HFFc6 (cell line): ENCODE data around the gene HOXC5. TPM values are rescaled to one million over a fixed set of nuclear protein-coding genes. Genes with fewer than 3 reads are reported as not detected.

Experiments
- DNase-seq: peaks from one replicate; pipeline ENCODE4 v3.0.0-alpha.2; 2018
- H3K27ac Mint-ChIP-seq: 2 replicates; pipeline ENCODE4 v1.8.0; 2020; ENCODE audit warnings: mild to moderate bottlenecking, mixed read lengths
- H3K27me3 Mint-ChIP-seq: 2 replicates; pipeline ENCODE4 v1.8.0; 2021; ENCODE audit warnings: mild to moderate bottlenecking, moderate library complexity, mixed read lengths; ENCODE audit not compliant: insufficient read depth
- H3K36me3 Mint-ChIP-seq: 2 replicates; pipeline ENCODE4 v1.8.0; 2021; ENCODE audit warnings: low read depth, mixed read lengths
- H3K4me1 Mint-ChIP-seq: 2 replicates; pipeline ENCODE4 v1.8.0; 2020; ENCODE audit warnings: low read depth, mixed read lengths
- H3K4me3 Mint-ChIP-seq: 2 replicates; pipeline ENCODE4 v1.8.0; 2020; ENCODE audit warnings: mild to moderate bottlenecking, moderate library complexity, mixed read lengths
- H3K9me3 Mint-ChIP-seq: 2 replicates; pipeline ENCODE4 v1.8.0; 2020; ENCODE audit warnings: mild to moderate bottlenecking, mixed read lengths
- CTCF ChIP-seq: fragments of 200-600 bp; sonication (generic); IDR thresholded peaks from 2 replicates; pipeline ENCODE4 v1.5.0; 2021; ENCODE audit warnings: antibody characterized with exemption, mild to moderate bottlenecking
- total RNA-seq, 6 experiments: library from RNA; stranded (reverse); fragmentation: NEBNext Ultra II Directional; extraction: Animal tissue kit (Norgen Biotek cat#: 25700); gene quantifications; 2 replicates in 1 of 6; 3 replicates in 5 of 6; pipeline ENCODE4 v1.2.3, GENCODE V29; 2021

HOXC5 gene
- total RNA-seq, 6 experiments from 2014 or later = 0.13 TPM; not detected in 5

GRCh38 chr12:54044425-54045103 is 11.7 kb downstream of the HOXC5 start:
- Mint-ChIP-seq H3K9me3 (no peaks in the 10 kb centered on the region), H3K4me1 (no peaks in the 10 kb centered on the region), H3K27me3 (peaks cover 92% of the 10 kb centered on the region), H3K27ac (no peak overlapping the region), H3K4me3 (no peak overlapping the region), H3K36me3 (no peaks in the 10 kb centered on the region)
- no peak for TF ChIP-seq CTCF
- no peak for DNase-seq

GRCh38 chr12:54045401-54045800 is 12.6 kb downstream of the HOXC5 start:
- no peak overlapping the region for H3K4me3 Mint-ChIP-seq
- no peak for TF ChIP-seq CTCF
- DNase-seq = no peak
- H3K9me3 Mint-ChIP-seq = no peaks in the 10 kb centered on the region
- no peaks in the 10 kb centered on the region for H3K36me3 Mint-ChIP-seq
- no peaks in the 10 kb centered on the region for H3K4me1 Mint-ChIP-seq
- peaks cover 92% of the 10 kb centered on the region for H3K27me3 Mint-ChIP-seq
- no peak overlapping the region for H3K27ac Mint-ChIP-seq

- DNase-seq = no peak
- no peak overlapping the region for H3K4me3 Mint-ChIP-seq
- no peaks in the 10 kb centered on the region for H3K4me1 Mint-ChIP-seq
- no peaks in the 10 kb centered on the region for H3K36me3 Mint-ChIP-seq
- TF ChIP-seq CTCF = no peak
- no peak overlapping the region for H3K27ac Mint-ChIP-seq
- H3K9me3 Mint-ChIP-seq = no peaks in the 10 kb centered on the region
- H3K27me3 Mint-ChIP-seq = peaks cover 93% of the 10 kb centered on the region
These were observed 13.1 kb downstream of the HOXC5 start for GRCh38 chr12:54045868-54046521.

GRCh38 chr12:54046809-54047159 is 13.9 kb downstream of the HOXC5 start:
- DNase-seq = no peak
- TF ChIP-seq CTCF = no peak
- Mint-ChIP-seq H3K4me3 (no peak overlapping the region), H3K27me3 (peaks cover 92% of the 10 kb centered on the region), H3K9me3 (no peaks in the 10 kb centered on the region), H3K36me3 (no peaks in the 10 kb centered on the region), H3K4me1 (no peaks in the 10 kb centered on the region), H3K27ac (no peak overlapping the region)

GRCh38 chr12:54047160-54047963 is 14.5 kb downstream of the HOXC5 start:
- H3K27me3 Mint-ChIP-seq = peaks cover 93% of the 10 kb centered on the region
- no peaks in the 10 kb centered on the region for H3K36me3 Mint-ChIP-seq
- no peaks in the 10 kb centered on the region for H3K4me1 Mint-ChIP-seq
- no peak for TF ChIP-seq CTCF
- no peaks in the 10 kb centered on the region for H3K9me3 Mint-ChIP-seq
- no peak overlapping the region for H3K4me3 Mint-ChIP-seq
- DNase-seq = no peak
- H3K27ac Mint-ChIP-seq = no peak overlapping the region
